Retinal pigment epithelial cell (primary cell): Measurements from ENCODE around the gene NT5DC3.
"Not testable (repeated sequence)": the region's sequence is repeated elsewhere in the genome, so short reads cannot be mapped to it uniquely, and the experiment has no call there.

Experiments
- DNase-seq: peaks from one replicate; pipeline ENCODE4 v3.0.0-alpha.2; 2010; ENCODE audit warnings: low read depth
- H3K4me3 ChIP-seq: 2 replicates; pipeline ENCODE4 v1.5.1; 2011; ENCODE audit warnings: mild to moderate bottlenecking, low read length, control low read depth, moderate library complexity
- CTCF ChIP-seq: conservative IDR thresholded peaks from 2 replicates; pipeline ENCODE4 v1.5.1; 2011; ENCODE audit warnings: low read depth, low read length, control low read depth, inconsistent platforms

Gene NT5DC3

GRCh38 chr12:103838254-103838914, 2.6 kb downstream of the NT5DC3 start:
- H3K4me3 ChIP-seq: no peak overlapping the region
- TF ChIP-seq CTCF: no peak
- DNase-seq: no peak

GRCh38 chr12:103836345-103836744, 4.7 kb downstream of the NT5DC3 start:
- H3K4me3 ChIP-seq: no peak overlapping the region
- no peak for DNase-seq

GRCh38 chr12:103835747-103836335, 5.2 kb downstream of the NT5DC3 start:
- not testable (repeated sequence) for DNase-seq, H3K4me3 ChIP-seq

More at GRCh38 chr12:103836345-103836744, 4.7 kb downstream of the NT5DC3 start:
- no peak for TF ChIP-seq CTCF

GRCh38 chr12:103834942-103835341, 6.1 kb downstream of the NT5DC3 start:
- H3K4me3 ChIP-seq: no peak overlapping the region
- TF ChIP-seq CTCF: no peak
- no peak for DNase-seq

- no peak for DNase-seq
- peak; percentile 36 for TF ChIP-seq CTCF
- no peak overlapping the region for H3K4me3 ChIP-seq
Measured at GRCh38 chr12:103833891-103834290, 7.1 kb downstream of the NT5DC3 start.

- H3K4me3 ChIP-seq: no peak overlapping the region
- no peak for TF ChIP-seq CTCF
- no peak for DNase-seq
Measured at GRCh38 chr12:103833095-103833775, 7.8 kb downstream of the NT5DC3 start.

- no peak for DNase-seq
- no peak overlapping the region for H3K4me3 ChIP-seq
- TF ChIP-seq CTCF: no peak
Measured at GRCh38 chr12:103832048-103832997, 8.7 kb downstream of the NT5DC3 start.
